ENCODE data around the gene ARSG.
A peak's percentile ranks its signal among the peaks of the same experiment; 100 is the strongest.
"Not testable (repeated sequence)": the region's sequence is repeated elsewhere in the genome, so short reads cannot be mapped to it uniquely, and the experiment has no call there.

The ARSG gene

DNA sequence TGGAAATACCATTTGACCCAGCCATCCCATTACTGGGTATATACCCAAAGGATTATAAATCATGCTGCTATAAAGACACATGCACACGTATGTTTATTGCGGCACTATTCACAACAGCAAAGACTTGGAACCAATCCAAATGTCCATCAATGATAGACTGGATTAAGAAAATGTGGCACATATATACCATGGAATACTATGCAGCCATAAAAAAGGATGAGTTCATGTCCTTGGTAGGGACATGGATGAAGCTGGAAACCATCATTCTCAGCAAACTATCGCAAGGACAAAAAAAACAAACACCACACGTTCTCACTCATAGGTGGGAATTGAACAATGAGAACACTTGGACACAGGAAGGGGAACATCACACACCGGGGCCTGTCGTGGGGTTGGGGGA, 9.3 kb upstream of the ARSG start:
- not testable (repeated sequence) for DNase-seq

DNA sequence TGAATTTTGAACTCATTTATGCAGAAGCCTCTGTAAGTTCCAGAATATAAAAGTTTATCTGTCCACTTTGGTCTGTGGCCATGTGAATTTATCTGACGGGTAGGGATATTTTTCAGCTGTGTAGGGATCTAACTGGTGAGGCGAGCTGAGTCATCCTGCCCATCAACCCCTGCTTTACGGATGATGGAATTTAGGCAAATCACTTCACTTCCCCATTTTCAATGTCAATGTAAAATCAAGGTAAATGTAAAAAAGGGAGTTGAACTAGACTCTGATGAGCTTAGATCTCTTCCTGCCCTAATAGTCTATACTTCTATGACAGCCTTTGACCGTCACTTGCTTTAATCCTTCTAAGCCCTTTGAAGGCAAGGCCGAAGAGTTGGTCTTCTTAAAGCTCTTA, 2.9 kb upstream of the ARSG start:
- DNase-seq = no peak

DNA sequence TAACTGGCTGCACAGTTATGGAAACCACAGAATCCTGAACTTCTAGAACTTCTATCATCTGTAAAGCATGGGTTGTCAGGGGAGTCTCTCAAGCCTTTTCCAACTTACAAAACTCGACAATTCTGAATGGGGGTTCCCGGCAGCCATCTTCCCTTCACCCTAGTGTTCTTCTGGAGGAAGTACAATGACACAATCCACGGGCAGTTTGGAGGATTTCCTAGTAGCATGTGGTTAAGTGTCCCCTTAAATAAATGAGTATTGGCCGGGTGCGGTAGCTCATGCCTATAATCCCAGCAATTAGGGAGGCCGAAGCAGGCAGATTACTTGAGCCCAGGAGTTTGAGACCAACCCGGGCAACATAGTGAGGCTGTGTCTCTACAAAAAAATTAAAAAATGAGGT, 2.5 kb upstream of the ARSG start:
- DNase-seq = no peak

DNA sequence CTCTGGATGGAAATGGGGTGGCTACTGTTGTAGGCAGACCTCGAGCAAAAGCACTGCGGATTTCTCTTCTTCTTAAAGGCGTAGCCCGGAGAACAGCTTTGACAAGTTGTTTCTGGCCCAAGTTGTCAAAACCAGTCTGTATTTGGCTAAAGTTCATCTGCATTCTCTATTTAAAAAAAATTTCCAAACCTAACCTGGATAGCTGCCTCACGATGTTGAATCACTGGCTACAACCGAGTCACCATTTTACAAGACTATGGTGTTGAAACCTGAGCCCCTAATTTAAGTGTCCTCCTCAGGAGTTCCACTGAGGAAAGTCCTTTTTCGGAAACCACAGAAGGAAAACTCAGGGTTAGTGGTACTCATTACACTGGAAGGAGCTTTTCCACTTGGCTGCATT, 1.8 kb upstream of the ARSG start:
- DNase-seq = no peak

DNA sequence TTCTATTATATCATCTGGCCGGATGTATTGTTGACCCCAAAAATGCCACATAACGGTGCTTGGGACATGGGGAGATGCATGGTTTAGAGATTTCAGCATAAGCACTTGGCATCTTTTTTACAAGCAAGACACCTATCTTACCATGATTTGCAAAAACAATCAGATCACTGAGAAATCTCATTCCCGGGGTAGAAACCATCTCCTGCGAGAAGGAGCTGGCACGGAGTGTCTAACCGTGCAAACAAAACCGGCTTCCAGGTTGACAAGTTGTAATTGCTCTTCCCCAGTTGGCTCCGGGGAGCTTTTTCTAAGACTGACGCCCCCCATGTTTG, 1.4 kb upstream of the ARSG start:
- no peak for DNase-seq

DNA sequence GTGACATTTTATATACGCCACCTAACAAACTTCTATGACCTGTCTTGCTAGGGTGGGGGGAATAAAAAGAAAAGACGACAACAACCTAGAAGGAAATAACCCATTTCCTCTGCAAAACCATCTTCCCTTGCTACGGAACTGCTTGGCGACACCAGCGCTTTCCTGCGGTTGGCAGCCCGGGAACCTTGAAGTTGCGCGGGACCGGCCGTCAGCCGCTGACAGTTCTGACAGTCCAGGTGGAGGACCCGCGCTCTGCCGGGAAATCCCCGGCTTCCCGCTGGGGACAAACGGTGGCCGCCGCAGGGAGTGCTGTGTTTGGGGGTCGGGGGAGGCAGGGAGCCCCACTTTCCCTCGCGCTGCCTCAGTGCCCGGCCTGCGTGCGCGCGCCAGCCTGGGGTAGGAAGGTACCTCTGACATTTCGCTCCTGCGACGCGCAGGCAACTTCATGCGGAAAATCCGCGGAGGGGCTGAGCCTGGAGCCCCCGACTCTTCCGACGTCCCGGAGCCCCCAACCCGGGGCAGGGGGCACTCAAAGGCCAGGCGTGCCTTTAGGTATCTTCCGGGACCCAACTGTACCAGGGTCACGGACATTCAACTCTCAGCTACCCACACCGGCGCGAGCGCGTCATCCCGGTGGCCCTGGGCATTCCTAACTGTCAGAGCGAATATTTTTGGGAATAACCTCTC, 884 bp upstream of the ARSG start:
- DNase-seq = no peak

DNA sequence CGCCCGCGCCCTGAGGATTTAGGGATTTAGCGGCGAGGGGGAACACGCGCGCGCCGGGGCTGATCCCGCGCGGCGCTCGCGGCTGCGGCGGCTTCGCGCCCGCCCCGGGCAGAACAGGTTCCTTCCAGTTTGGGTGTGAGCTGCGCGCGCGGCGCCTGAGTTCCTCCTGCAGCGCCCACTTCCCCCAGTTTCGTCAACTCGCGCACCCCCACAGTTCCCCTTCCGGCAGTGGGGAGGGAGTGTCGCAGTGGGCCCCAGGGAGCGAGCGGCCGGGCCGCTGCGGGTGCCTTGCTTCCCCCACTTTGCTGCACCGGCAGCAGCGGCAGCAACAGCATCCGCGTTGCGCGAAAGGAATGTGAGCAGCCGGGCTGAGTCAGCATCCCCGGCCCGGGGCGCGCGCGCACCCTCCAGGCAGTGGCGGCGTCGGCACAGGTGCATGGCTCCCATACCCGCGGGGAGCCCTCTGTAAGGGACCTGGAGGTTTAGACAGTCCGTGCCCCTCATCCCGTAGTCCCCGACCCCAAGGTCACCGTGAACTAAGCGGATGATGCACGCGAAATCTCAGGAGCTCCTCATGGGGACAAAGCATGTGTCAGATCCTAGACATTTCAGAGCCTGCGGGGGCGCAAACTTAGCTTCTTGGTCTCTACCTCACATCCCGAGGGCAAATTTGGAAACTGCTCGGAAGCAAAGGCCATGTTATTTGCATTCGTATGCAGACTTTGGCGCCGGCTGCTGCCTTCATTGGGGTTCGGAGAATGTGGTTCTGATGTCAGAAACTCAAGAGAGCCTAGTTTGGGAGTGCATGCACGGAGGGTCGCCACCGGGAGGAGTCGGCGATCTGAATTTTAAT, 767 bp downstream of the ARSG start:
- DNase-seq = peak; percentile 19

DNA sequence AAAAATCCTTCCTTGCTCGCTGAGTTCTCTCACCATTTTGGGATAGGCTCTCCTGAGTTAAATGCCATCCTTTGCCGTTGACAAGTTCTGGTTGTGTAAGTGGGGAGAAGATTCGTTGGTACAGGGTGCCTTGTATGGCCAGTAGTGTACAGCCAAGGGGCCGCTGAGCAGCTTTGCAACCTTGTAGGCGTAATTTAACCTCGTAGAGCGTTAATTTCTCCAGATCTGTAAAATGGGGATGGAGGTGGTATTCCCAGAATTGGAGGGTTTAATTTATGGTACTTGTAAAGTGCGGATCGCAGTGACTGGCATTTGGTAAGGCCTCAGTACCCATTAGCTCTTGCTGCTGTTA, 1.4 kb downstream of the ARSG start:
- DNase-seq = no peak

DNA sequence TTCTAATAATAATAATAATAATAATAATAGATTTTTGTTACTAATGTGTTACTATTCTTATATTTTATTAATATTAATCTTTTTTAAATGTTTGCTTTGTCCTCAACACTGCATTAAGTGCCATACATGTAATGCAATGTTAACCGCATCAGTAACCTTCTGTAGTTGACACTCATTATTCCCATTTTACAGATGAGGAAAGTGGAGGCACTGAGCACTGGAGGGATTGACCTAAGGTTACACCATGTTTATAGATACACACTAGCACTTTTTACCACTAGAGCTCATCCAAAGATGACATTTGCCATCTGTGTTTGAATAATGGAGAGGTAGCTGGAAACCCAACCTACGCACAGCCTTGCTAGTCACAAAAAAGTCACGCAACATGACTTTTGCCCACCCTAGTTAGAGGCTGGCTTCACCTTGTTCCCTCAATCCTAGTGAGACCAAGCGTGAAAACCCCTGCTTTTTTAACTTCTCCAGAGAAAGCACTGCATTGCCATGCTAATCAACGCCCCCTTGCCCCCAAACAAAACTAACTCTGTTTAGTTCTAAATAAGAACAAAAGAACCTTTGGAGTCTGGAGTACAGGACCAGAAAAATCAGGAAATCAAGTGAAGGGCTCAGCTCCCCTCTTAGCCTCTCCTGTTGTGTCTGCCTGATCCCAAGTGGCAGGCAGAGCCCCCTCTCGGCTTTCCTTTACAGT, 2.3 kb downstream of the ARSG start:
- no peak for DNase-seq

DNA sequence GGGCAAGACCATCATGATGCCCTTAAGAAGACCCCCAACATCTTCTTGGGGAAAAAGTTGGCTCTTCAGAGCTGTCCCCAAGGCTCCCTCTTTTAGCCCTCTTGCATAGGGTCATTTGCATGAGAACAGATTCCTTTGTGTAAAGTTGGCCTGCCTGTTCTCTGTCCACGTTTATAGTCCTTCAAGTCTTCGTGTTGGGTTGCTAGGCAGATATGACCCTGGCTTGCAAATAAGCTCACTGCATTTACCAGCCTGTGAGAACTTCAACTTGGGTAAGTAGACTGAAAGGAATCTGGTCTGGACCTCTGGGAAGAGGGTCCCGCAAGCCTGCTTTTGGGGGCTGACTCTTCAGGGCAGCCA, 2.9 kb downstream of the ARSG start:
- DNase-seq = no peak

DNA sequence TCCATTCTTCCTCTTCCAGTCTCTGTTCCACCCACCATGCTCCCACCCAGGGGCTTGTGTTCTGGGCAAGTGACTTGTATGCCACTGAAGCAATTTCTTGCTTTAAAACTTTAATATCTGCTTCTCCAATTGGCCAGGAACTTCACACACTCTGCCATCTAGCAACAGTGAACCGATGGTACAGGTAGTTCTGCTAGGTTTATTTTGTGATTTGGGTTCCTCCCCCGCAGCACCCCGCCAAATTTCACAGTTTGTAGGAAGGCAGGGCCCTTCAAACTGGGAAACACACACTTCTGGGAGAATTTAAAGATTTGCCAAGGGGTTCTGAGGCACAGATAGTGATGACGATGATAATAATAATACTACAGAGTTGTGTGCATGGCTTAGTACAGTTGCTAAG, 3.3 kb downstream of the ARSG start:
- no peak for DNase-seq

DNA sequence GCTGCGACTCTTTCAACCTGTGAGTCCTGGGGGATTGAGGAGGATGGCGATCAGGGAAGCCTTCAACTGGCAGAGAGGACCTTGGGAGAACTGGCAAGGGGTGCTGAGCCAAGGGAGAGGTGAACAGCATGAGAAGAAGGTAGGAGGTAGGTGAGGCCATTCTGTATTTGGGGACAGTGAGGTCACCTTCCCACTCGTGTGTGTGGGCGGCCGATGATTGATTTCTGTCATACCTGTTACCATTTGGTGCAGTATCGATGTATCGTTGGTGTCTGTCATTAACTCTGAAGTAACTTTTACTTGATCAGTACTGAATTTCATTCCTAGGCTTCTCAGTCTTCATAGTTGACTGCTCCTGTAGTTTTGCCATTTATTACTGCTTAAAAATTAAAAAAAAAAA, 3.8 kb downstream of the ARSG start:
- no peak for DNase-seq

DNA sequence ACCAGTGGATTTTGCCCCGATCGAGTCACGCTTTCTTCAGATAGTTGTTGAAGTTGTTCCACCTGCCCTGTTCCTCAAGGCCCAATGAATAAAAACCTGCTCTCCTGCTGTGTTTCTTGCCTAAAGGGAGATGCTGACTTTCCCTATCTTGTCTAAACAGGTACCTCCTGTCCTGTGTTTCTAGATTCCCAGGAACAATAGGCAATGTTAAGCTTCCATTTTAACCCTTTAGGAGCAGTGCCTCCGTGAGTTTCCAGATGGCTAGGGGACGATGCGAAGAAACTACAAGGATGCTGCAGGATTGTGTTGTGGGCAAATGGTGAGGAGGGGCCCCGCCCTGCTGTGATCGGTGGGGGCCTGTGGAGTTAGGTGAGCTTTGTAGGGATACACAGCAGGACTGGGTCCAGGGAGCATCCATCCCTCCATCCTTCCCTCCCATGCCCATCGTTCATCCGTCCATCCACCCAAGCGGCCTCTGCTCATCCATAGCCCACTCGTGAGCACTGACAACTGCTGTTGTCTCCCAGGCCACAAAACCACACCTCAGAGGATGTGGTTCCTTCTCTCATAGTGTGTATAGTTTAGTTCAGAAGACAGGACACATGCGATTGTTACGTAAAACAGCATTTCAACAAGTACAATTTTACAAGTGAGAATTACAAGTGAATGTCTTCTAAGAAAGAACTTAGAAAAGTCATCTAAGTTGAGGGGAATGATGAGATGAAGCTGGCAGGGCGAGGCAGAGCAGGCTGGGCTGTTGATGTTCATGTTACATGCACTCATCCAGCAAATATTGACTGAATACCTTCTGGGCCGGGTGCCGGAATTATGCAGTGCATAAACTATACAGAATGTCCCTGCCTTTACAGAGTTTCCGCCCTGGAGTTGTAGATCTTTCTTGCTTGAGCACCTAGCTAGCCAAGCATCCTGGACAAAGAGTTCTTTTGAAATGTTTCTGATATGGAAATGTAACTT, 5.2 kb downstream of the ARSG start:
- no peak for DNase-seq

DNA sequence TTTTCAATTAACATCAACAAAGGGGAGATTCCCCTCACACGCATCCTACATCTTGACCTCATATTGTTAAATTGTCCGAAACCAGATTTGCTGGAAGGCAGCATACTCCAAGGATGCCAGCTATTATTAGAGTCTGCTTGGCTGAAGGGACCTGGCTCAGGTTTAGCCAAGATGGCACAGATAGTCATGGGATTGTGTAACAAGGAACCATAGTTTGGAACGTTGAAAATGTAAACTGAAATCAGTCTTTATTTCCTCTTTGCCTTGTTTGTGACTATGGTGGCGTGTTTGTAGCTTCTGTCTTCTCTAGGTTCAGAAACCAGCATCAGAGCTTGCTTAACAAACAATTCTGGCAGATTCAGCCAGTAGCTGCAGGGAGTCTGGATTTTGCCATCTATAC, 5.9 kb downstream of the ARSG start:
- no peak for DNase-seq

DNA sequence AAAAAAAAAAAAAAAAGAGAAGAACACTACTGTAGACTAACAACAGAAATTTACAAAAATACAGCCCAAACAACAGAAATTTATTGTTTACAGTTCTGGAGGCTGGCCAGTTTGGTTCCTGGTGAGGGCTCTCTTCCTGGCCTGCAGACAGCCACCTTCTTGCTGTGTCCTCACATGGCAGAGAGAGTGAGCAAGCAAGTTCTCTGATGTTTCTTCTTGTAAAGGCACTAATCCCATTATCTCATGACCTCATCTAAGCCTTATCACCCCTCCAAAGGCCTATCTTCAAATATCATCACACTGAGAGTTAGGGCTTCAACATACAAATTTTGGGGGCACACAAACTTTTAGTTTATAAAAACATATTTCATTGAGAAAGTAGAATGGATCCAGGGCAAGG, 7.3 kb downstream of the ARSG start:
- no peak for DNase-seq

DNA sequence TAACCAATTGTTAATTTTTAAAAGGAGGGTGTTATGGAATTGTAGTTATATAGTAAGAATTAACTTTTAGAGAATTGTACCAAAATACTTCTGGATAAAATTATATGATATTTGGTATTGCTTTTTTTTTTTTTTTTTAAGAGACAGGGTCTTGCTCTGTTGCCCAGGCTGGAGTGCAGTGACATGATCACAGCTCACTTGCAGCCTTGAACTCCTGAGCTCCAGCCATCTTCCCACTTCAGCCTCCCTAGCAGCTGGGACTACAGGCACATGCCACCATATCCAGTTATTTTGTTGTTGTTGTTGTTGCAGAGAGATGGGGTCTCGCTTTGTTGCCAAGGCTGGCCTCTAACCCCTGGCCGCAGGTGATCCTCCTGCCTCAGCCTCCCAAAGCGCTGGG, 8.5 kb downstream of the ARSG start:
- no peak for DNase-seq

DNA sequence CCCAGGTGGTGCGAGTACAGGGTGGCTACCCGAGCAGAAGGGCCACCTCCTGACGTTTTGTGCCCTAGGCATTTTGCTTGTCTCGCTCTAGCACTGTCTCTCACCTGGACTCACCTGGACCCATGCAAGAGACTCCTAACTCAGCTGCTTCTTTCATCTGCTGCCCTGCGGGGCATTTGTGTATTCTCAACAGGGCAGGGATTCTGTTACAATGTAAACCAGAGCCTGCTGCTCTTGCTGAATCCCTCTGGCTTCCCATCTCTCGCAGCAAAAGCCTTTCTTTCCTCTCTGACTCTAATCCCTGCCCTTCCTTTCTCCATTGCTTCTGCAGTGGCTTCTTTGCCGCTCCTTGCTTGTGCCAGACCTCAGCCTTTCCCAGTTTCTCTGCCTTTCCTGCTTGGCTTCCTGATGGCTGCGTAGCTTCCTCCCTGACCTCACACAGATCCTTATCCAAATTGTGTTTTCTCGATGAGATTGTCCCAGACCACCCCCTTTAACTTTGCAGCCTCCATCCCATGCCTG, 10.2 kb downstream of the ARSG start:
- no peak for DNase-seq

DNA sequence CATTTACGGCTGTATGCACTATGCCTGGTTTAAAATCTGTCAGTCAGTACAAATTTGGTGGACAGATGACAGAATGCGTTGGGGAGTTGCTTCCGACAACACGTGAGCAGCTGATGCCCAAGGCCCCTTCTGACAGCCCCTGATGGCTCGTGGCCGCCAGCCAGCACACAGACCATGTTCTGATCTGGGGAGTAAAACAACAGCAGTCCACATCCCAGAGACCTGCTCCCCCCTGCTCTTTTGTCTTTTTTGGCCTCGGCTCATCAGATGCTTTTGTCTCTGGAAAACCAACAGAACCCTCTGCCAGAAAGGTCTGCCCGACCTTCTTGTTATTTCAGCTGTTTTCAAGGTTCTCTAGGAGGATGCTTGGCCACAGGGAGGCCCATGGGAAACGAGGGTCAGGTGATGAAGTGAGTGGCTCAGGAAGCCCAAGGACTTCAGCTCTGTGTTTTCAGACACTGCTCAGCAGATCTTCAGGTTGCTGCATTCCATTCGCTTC, 10.8 kb downstream of the ARSG start:
- DNase-seq = peak; percentile 11

DNA sequence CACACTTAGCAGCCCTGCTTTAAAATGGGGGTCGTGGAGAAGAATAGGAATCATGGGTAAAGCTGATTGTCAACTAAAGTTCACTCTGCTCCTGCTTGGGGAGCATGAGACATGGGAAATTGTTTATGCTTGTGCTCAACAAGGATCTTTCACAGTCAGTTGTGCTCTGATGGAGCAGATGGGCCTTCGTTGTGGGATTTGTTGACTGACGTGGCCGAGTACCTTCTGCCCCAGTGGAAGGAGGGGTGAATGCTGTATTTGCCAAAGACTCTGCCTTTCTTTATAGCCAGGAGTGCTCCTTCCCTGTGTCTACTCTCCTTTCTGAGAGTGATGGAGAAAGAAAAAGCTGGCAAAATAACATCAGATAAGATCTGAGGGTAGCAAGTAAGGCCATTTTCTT, 11.4 kb downstream of the ARSG start:
- peak; percentile 22 for DNase-seq

DNA sequence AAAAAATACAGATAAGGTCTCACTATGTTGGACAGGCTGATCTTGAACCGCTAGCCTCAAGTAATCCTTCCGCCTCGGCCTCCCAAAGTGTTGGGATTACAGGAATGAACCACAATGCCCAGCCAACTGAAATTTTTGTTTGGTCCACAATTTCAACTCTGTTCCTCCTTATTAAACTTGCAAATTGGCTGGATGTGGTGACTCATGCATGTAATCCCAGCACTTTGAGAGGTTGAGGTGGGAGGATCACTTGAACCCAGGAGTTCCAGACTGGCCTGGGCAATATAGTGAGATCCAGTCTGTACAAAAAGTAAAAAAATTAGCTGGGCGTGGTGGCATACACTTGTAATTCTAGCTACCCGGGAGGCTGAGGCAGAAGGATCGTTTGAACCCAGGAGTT, 13.4 kb downstream of the ARSG start:
- DNase-seq = no peak

DNA sequence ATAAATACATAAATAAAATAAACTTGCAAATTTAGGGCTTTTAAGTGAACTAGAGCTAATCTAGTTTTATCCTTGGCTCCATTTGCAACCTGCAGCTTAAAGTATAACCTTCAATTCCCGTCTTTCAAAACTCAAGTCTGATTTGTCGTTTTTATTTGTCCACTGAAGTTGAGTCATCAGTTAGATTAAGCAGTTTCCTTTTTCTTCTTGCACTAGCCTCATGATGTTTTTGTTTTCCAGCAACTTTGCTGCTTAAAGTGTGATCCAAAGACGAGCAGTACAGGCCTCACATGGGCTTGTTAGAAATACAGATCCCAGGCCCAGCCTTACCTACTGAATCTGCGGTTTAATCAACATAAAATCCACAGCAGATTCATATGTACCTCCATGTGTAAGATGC, 13.8 kb downstream of the ARSG start:
- no peak for DNase-seq

DNA sequence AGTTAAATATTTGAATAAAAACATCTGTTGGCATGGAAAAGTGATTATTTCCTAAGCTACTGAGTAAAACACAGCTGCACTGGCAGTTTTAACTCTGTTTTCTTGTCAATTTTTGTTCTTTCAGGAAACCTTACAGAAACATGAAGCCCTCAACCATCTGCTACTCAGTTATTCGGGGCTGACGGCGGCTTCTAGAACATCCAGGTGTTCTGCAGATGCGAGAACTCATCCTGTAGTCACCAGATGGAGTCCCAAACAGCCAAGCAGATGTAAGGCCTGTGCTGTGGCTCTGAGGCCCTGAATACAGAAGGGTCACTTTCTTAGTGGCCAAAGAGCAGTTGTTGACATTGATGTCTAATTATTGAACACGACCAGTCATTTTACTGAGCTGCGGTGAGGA, 15.5 kb downstream of the ARSG start:
- DNase-seq = no peak

DNA sequence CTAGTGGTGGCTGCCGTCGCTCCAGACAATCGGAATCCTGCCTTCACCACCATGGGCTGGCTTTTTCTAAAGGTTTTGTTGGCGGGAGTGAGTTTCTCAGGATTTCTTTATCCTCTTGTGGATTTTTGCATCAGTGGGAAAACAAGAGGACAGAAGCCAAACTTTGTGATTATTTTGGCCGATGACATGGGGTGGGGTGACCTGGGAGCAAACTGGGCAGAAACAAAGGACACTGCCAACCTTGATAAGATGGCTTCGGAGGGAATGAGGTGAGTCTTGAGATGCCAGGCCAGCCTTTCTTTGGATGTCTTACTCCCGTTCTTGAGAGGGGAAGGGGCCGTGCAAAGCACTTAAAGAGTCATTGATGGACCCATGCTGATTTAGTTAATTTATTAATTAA, 16.1 kb downstream of the ARSG start:
- no peak for DNase-seq

Measured in NCI-H524 treated with DMSO at 0.1 percent for 48 hours (cell line).